B cell (primary cell): ENCODE measurements around the gene MTMR4.
"Not testable (repeated sequence)": the region's sequence is repeated elsewhere in the genome, so short reads cannot be mapped to it uniquely, and the experiment has no call there.

Experiments
- EZH2 ChIP-seq: IDR thresholded peaks from 2 replicates; pipeline ENCODE4 v1.6.1; 2012; ENCODE audit warnings: borderline replicate concordance, low read depth, mild to moderate bottlenecking, moderate library complexity, low read length; ENCODE audit not compliant: insufficient read depth, poor library complexity, severe bottlenecking
- TF ChIP-seq, protein P1 (sequence below): fragments of 200-600 bp; IDR thresholded peaks from one replicate; pipeline ENCODE4 v1.8.0; 2022; ENCODE audit warnings: antibody characterized with exemption, mild to moderate bottlenecking

DNA sequence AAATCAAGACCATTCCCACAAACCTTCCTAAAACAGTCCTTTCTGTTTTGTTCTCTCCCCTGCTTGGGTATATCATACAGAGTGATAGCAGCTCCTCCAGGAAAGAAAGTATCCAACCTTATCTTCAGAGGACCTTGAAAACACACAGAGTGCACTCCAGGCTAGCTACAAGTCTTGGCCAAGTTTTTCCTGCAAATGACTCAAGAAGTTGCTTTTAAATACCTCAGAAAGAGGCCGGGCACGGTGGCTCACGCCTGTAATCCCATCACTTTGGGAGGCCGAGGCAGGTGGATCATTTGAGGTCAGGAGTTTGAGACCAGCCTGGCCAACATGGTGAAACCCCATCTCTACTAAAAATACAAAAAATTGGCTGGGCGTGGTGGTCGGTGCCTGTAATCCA lies 11.3 kb downstream of the MTMR4 start:
- TF ChIP-seq, protein P1, sequence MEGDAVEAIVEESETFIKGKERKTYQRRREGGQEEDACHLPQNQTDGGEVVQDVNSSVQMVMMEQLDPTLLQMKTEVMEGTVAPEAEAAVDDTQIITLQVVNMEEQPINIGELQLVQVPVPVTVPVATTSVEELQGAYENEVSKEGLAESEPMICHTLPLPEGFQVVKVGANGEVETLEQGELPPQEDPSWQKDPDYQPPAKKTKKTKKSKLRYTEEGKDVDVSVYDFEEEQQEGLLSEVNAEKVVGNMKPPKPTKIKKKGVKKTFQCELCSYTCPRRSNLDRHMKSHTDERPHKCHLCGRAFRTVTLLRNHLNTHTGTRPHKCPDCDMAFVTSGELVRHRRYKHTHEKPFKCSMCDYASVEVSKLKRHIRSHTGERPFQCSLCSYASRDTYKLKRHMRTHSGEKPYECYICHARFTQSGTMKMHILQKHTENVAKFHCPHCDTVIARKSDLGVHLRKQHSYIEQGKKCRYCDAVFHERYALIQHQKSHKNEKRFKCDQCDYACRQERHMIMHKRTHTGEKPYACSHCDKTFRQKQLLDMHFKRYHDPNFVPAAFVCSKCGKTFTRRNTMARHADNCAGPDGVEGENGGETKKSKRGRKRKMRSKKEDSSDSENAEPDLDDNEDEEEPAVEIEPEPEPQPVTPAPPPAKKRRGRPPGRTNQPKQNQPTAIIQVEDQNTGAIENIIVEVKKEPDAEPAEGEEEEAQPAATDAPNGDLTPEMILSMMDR = not testable (repeated sequence)
- not testable (repeated sequence) for TF ChIP-seq EZH2
